T-helper 2 cell treated with Interferon-gamma antibody and Interleukin-4, amounts not matched to agents 5 μg/mL and 100 μg/mL, for 36 hours (primary cell): ENCODE measurements around the gene CCDC183.
"Not testable (repeated sequence)": the region's sequence is repeated elsewhere in the genome, so short reads cannot be mapped to it uniquely, and the experiment has no call there.

ENCODE experiments used
- DNase-seq: peaks from one replicate; pipeline ENCODE4 v3.0.0; 2021; ENCODE audit warnings: low spot score
- H3K27ac Mint-ChIP-seq: one replicate; pipeline ENCODE4 v1.8.0; 2021; ENCODE audit warnings: mild to moderate bottlenecking, mixed read lengths
- H3K27me3 Mint-ChIP-seq: one replicate; pipeline ENCODE4 v1.8.0; 2021; ENCODE audit warnings: low read depth, mixed read lengths
- H3K36me3 Mint-ChIP-seq: one replicate; pipeline ENCODE4 v1.8.0; 2021; ENCODE audit warnings: low read depth, mixed read lengths
- H3K4me1 Mint-ChIP-seq: one replicate; pipeline ENCODE4 v1.8.0; 2021; ENCODE audit warnings: low read depth, mixed read lengths
- H3K4me3 Mint-ChIP-seq: one replicate; pipeline ENCODE4 v1.8.0; 2022; ENCODE audit warnings: mild to moderate bottlenecking, moderate library complexity, mixed read lengths
- H3K9me3 Mint-ChIP-seq: one replicate; pipeline ENCODE4 v1.8.0; 2021; ENCODE audit warnings: mixed read lengths

Gene CCDC183

GRCh38 chr9:136835932-136836904, 40.1 kb downstream of the CCDC183 start:
- no peak for DNase-seq
- H3K9me3 Mint-ChIP-seq, result no peaks in the 10 kb centered on the region
- peaks cover 6% of the 10 kb centered on the region for H3K36me3 Mint-ChIP-seq
- no peak overlapping the region for H3K4me3 Mint-ChIP-seq
- H3K27ac Mint-ChIP-seq, result no peak overlapping the region
- peaks cover 4% of the 10 kb centered on the region for H3K4me1 Mint-ChIP-seq
- no peaks in the 10 kb centered on the region for H3K27me3 Mint-ChIP-seq

- Mint-ChIP-seq H3K27ac (no peak overlapping the region), H3K36me3 (peaks cover 6% of the 10 kb centered on the region), H3K4me3 (no peak overlapping the region), H3K27me3 (no peaks in the 10 kb centered on the region), H3K4me1 (peaks cover 4% of the 10 kb centered on the region), H3K9me3 (no peaks in the 10 kb centered on the region)
- no peak for DNase-seq
These were observed 41.2 kb downstream of the CCDC183 start for GRCh38 chr9:136837146-136837855.

GRCh38 chr9:136837856-136838277, 41.7 kb downstream of the CCDC183 start:
- H3K9me3 Mint-ChIP-seq, H3K36me3 Mint-ChIP-seq, H3K4me1 Mint-ChIP-seq, H3K27me3 Mint-ChIP-seq, H3K4me3 Mint-ChIP-seq, H3K27ac Mint-ChIP-seq, DNase-seq: not testable (repeated sequence)

- Mint-ChIP-seq H3K36me3 (peaks cover 6% of the 10 kb centered on the region), H3K27me3 (no peaks in the 10 kb centered on the region), H3K9me3 (no peaks in the 10 kb centered on the region), H3K4me1 (peaks cover 6% of the 10 kb centered on the region), H3K27ac (no peak overlapping the region), H3K4me3 (no peak overlapping the region)
- no peak for DNase-seq
These were observed 42.4 kb downstream of the CCDC183 start for GRCh38 chr9:136838314-136839228.

GRCh38 chr9:136839229-136840139, 43.3 kb downstream of the CCDC183 start:
- Mint-ChIP-seq H3K4me1 (peaks cover 7% of the 10 kb centered on the region), H3K27me3 (peaks cover 2% of the 10 kb centered on the region), H3K27ac (no peak overlapping the region), H3K36me3 (peaks cover 6% of the 10 kb centered on the region), H3K9me3 (no peaks in the 10 kb centered on the region), H3K4me3 (no peak overlapping the region)
- no peak for DNase-seq

- H3K9me3 Mint-ChIP-seq, result no peaks in the 10 kb centered on the region
- H3K4me1 Mint-ChIP-seq, result peaks cover 7% of the 10 kb centered on the region
- no peak for DNase-seq
- H3K4me3 Mint-ChIP-seq, result no peak overlapping the region
- H3K27ac Mint-ChIP-seq, result no peak overlapping the region
- peaks cover 6% of the 10 kb centered on the region for H3K36me3 Mint-ChIP-seq
- H3K27me3 Mint-ChIP-seq, result peaks cover 5% of the 10 kb centered on the region
These were observed 44.2 kb downstream of the CCDC183 start for GRCh38 chr9:136840140-136840876.

- Mint-ChIP-seq H3K27me3 (peaks cover 5% of the 10 kb centered on the region), H3K27ac (no peak overlapping the region), H3K36me3 (peaks cover 6% of the 10 kb centered on the region), H3K4me3 (no peak overlapping the region), H3K4me1 (peaks cover 7% of the 10 kb centered on the region), H3K9me3 (no peaks in the 10 kb centered on the region)
- no peak for DNase-seq
These were observed 44.9 kb downstream of the CCDC183 start for GRCh38 chr9:136840877-136841645.

GRCh38 chr9:136841646-136842379, 45.7 kb downstream of the CCDC183 start:
- not testable (repeated sequence) for DNase-seq, H3K27me3 Mint-ChIP-seq, H3K4me1 Mint-ChIP-seq, H3K36me3 Mint-ChIP-seq, H3K9me3 Mint-ChIP-seq
- peak overlapping the region; percentile 72 for H3K27ac Mint-ChIP-seq
- H3K4me3 Mint-ChIP-seq, result peak overlapping the region; percentile 84

- Mint-ChIP-seq H3K4me3 (peak within 1 kb of the TSS; percentile 84), H3K27me3 (peaks cover 11% of the 10 kb centered on the region), H3K27ac (peak within 1 kb of the TSS; percentile 72)
- not testable (repeated sequence) for H3K9me3 Mint-ChIP-seq, H3K36me3 Mint-ChIP-seq, H3K4me1 Mint-ChIP-seq
- peak; percentile 74 for DNase-seq
These were observed 46.3 kb downstream of the CCDC183 start, which contains the start of gene AJM1 for GRCh38 chr9:136842380-136842948. Gene AJM1 (plus strand): TSS chr9:136842478. CDS start chr9:136844415, 1,937 bp downstream.

GRCh38 chr9:136843159-136843800, 47.1 kb downstream of the CCDC183 start:
- not testable (repeated sequence) for DNase-seq, H3K36me3 Mint-ChIP-seq, H3K9me3 Mint-ChIP-seq
- Mint-ChIP-seq H3K4me1 (peaks cover 13% of the 10 kb centered on the region), H3K4me3 (peak overlapping the region; percentile 54), H3K27ac (peak overlapping the region; percentile 41), H3K27me3 (peaks cover 15% of the 10 kb centered on the region)
